GM19372 (cell line): ENCODE data around the gene HIP1.
"Not testable (repeated sequence)": the region's sequence is repeated elsewhere in the genome, so short reads cannot be mapped to it uniquely, and the experiment has no call there.

Experiments used
- ATAC-seq: cut with Tn5 transposase; IDR thresholded peaks from one replicate; pipeline ENCODE4 v1.9.1; 2021; ENCODE audit warnings: mild to moderate bottlenecking, low read depth, moderate library complexity; ENCODE audit not compliant: unreplicated experiment

Gene HIP1

DNA sequence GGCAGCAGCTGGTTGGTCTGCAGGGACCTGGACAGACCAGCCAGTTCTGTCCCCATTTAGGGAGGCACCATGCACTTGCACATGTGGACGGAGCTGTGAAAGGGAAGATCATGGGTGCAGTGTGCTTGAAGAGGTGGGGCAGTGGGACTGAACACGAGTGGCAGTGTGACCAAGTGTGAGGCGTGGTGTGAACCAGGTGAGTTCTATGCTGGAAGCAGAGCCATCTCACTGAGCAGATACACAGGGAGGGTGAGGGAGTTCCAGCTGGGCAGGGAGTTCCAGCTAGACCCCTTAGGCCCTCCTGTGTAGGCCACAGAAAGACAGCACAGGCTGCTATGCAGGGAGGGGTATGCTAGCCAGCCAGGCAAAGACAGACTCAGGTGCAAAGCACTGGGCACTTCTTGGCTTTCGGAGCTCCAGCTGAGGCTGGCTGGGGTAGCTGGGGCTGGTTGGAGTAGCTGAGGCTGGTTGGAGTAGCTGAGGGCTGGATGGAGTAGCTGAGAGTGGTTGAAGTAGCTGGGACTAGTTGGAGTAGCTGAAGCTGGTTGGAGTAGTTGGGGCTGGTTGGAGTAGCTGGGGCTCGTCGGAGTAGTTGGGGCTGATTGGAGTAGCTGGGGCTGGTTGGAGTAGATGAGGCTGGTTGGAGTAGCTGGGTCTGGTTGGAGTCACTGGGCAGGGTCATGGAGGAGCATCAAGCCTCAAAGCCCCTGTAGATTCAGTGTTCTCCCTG is 90.9 kb downstream of the HIP1 start:
- no peak for ATAC-seq

DNA sequence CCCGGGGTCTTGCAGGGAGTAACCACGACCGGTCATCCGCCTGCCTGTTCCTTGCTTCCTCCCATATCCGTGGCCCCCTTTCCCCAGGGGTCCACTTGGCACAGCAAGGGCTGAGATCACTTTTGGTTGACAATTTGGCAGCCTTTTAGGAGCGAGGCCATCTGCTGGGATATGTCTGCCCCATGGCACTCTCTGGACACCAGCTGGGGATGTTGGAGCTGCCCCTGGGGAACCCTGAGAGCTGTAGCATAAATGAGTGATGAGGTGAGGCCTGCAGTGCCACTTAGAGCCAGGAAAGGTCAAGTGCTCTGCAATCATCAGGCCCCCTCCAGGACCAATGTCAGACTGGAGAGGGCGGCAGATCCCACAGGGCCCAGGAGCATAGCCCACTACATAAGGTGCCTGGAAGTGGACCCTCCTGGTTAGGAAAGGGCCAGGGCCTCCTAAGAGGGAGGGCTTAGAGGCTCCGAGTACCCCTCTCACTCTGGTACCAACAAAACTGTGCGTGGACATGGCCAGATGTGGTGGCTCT is 92.1 kb downstream of the HIP1 start:
- no peak for ATAC-seq

GRCh38 chr7:75645570-75645969 is 93.2 kb downstream of the HIP1 start:
- ATAC-seq = no peak

GRCh38 chr7:75644589-75644988 is 94.2 kb downstream of the HIP1 start:
- ATAC-seq = no peak

DNA sequence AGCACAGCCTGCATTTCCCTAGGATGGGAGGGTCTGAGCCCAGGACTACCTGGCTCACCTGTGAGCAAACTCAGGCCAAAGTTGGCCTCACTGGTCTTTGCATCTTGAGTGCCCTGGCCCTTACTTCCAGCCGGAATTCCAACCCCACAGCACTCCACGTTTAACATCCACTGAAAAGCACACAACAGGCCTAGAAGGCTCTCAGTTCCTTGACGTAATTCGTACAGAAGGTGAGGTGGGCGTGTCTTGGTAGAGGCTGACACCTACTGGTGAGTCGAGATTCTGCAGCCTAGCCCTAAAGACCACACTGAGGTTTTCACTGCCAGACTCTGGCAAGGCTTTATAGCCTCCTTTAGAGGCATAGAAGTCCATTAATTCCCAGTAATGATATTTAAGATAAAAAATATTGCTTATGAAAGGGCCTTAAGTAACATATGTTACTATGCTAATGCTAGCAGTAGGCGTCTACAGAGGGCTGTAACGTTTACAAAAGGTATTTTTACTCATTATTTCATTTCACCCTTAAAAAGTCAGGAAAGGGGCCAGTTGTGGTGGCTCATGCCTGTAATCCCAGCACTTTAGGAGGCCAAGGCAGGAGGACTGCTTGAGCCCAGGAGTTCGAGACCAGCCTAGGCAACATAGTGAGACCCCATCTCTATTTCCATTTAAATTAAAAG is 95.8 kb downstream of the HIP1 start:
- no peak for ATAC-seq

DNA sequence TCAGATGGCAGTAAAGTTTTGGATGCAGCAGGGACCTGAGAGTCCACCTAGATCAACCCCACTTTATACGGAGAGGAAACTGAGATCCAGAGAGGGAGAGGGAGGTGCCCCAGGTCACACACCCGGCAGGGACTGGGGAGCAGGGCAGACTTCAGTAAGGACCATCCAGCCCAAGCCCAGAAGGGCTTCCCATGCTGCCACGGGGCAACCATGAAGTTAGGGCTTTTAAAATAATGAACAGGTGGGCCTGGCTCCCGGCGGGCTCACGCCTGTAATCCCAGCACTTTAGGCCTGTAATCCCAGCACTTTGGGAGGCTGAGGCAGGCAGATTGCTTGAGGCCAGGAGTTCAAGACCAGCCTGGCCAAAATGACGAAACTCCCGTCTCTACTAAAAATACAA is 98.5 kb downstream of the HIP1 start:
- no peak for ATAC-seq

- ATAC-seq = no peak
Measured at GRCh38 chr7:75639886-75640190, 98.9 kb downstream of the HIP1 start.

DNA sequence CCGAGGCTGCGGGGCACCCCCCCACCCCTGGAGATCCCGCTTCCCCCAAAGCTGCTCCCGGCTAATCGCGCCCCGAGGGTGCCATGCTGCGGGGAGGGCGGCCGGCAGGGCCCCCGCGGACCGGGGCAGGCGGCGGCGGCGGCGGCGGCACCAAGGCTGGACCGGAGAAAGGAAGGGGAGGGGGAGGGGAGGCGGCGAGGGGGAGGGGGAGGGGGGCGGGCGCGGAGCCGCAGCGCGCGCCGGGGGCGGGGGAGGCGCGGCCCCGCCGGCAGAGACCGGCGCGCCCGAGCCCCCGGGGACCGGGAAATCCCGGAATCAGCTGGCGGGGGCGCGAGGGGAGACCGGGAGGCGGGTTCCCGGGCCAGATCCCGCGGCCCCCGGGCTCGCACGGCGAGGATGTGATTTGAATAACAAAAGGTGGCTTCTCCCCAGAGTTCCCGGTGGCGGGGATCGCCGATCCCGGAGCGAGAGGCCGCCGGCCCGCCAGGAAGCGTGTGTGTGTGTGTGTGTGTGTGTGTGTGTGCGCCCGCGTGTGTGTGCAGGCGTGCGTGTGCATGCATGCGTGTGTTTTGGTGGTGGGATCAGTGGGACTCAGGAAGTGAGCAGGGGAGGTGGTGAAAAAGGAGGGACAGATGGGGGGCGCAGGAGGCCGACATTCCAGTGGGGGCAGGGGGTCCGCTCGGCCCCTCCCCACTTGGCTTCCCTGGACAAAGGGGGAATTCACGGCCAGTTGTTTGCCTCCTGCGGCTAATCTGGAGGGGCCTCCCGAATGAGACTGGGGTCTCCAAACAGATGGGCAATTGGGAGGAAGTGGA is 99.5 kb downstream of the HIP1 start:
- ATAC-seq = no peak

DNA sequence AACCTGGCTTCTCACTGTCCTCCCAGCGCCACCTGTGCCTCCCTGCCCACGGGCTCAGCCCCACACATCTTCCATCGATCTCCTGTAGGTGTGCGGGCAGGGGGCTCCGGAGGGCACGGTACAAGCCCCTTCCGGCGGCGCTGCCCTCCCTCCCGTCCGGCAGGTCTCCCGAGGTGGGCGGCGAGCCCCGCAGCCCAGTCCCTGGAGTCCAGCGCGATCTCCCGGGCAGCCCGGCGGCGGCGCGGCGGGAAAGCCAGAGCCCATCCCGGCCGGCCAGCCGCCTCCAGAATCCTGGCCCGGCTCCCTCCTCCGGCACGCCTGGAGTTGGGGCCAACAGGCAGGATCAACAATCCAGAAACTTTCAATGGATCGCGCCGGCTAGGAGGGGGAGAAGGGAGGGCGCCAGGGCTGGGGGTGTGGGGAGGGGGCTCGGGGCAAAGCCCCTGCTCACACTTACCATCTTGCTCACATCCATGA is 100.1 kb downstream of the HIP1 start:
- ATAC-seq = no peak

DNA sequence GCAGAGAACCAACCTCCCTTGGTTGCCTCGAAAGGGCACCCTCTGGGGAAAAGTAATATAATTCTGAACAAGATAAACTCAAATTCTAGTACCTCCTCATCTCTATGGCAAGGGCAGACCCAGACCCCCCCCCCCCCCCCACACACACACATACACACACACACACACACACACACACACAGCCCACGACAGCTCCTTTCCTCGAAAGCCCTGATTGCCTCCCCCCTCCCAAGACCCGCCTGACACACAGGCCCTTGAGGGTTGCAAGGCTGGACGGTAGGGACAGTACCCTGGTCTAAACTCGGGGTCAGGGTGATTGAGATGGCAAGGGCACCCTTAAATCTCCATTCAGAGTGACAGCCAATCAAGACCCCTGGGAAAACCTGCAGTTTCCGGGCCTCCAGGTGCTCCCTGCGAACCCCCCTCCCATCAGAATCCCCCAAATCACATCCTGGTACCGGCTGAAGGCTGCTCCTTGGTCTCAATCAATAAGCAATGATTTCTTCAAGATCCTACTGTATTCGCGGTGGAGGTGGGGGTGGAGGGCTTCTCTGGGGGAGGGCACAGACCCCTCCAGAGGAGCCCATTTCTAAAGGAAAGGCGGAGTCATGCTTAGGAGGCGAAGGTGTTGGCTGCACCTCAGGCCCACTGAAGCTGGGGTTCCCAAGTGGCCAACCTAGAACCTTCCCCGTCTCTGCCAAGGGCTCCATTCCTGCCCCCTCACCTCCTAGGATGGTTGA is 100.7 kb downstream of the HIP1 start:
- ATAC-seq = no peak

DNA sequence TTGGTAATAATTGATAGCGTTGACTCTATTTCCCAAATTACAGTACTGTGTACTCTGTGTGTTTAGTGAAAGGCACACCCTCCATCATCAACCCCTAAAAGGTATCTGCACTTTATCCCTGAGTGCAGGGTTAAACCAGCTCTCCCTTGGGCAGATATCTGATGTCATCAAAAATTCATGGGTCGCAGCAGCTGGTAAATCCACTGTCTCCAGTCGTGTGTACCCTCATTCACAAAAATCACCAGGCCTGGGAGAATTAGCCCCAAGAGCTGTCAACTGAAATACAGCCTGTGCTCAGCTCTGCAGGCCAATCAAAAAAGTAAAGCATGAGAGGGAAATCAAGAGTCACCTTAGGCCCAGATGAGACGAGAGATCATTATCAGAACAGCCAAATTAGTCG is 103.7 kb downstream of the HIP1 start:
- no peak for ATAC-seq

DNA sequence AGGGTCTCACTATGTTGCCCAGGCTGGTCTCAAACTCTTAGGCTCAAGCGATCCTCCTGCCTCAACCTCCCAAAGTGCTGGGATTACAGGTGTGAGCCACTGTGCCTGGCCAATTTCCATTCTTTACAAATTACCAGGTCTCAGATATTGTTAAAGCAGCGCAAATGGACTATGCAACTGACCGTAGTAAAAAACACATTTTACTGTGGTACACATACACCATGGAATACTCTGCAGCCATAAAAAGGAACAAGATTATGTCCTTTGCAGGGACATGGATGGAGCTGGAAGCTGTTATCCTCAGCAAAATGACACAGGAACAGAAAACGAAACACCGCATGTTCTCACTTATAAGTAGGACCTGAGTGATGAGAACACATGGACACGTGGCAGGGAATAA is 106.2 kb downstream of the HIP1 start:
- not testable (repeated sequence) for ATAC-seq

DNA sequence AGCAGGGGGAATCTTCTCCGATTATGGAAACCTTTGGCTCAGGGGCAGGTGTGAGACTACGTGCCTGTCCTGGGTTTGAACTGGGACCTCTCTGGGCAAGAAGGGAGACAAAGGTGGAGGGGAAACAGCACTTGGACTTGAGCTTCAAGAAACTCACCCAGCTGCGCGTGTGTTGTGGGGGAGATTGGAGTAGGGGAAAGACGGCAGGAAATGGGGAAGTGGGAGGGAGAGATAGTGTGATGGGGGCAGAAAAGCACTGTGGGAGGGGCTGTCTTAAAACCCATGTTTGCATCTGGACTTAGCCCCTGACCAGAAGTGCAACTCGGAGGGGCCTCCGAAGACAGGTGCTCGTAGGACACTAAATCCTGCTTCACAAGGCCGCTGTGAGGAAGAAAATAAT is 107.0 kb downstream of the HIP1 start:
- ATAC-seq = no peak

DNA sequence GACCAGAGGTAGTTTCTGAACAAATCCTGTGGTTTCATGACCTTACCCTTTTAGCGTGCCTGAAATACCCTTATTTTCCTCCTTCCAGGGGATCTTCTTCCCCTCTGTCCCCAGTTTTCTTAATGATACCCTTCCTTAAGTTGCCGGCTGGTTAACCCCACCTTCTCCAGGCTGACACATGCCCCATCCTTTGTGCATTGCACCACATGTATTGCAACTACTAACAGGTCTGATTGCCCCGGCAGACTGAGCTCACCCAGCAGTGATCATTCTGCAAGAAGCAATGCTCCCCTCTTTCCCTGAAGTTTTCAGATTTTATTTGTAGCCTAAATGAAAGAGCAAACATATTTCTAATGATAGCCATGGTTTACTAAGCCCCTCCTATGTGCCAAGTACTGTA is 108.2 kb downstream of the HIP1 start:
- no peak for ATAC-seq

DNA sequence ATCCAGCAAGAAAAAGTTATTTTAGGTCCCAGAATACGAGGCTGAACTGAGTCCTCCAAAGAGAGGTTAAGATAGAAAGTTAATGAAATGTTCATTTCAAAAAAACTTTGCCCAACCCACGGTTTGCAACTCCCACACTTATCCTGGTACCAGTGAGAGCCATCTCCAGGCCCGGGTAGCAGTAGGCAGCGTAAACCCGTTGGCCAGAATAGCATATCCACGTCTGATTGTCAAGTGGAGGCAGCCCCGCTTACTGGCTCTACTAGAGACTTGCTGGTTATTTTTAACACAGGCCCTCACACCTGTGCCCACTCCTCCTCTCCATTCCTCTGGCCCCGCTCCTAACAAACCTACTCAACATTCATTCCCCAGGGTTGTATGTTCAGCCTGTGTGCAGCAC is 109.7 kb downstream of the HIP1 start:
- no peak for ATAC-seq

DNA sequence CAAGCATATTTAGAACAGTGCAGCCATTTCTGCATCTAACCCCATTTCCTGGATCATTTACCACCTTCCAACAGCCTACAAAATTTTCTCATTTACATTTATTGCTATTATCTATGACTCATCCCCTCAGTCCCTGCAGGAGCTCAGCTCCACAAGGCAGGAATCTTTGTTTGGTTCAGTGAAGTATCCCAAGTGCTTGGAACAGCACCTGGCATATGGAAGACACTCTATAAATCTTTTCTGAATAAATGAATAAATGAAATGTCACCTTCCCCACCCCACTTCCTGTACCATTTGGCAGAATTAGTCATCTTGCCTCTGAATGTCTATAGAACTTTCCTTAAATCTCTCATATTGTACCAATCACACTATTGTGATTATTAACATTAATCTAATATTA is 110.7 kb downstream of the HIP1 start:
- ATAC-seq = no peak

- ATAC-seq = no peak
Measured at GRCh38 chr7:75626954-75627353, 111.8 kb downstream of the HIP1 start.

GRCh38 chr7:75625868-75626267 is 112.9 kb downstream of the HIP1 start:
- ATAC-seq = no peak

DNA sequence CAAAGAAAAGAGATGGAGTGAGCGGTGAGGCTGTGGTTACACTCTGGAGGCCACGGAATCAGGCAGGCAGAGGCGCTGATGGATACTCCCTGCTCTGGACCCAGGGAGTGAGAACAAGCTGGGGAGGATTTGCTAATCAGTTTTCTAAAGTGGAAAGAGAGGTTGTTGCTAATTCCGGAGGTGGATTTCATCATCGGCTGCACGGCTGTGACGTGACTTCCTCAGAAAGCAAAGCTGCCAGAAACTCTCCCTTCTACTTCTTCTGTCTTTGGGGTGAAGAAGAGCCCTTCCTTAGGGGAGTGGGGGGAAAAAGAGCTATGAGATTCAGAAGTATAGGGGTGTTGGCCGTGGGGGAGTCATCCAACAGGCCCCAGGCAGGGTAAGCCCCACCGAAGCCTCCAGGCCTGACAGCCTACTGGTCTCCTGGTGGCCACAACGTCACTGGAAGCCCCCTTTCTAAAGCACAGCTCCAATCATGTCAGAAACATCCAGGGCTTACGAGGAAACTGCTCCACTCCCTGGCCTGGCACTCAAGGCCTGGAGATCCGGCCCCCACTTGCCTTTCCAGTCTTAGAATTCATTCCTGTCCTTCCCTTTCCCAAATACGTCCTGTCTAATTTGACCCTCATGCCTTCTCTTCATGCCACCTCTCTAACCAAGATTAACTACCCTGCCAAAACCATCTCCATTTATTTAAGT is 114.5 kb downstream of the HIP1 start:
- ATAC-seq = no peak
